Measurements from ENCODE around the gene ERFE.

Gene ERFE

GRCh38 chr2:238155051-238155760 lies 3.6 kb upstream of the ERFE start:
- no peak for DNase-seq (ENCODE audit: low read depth in 2 of 2)

GRCh38 chr2:238155761-238156694 lies 2.7 kb upstream of the ERFE start:
- no peak for DNase-seq (ENCODE audit: low read depth in 2 of 2)

- DNase-seq (ENCODE audit: low read depth in 2 of 2) = no peak
Observed at GRCh38 chr2:238157506-238158017, 1.2 kb upstream of the ERFE start.

GRCh38 chr2:238158018-238158508 lies 707 bp upstream of the ERFE start:
- DNase-seq (ENCODE audit: low read depth in 2 of 2) = no peak

GRCh38 chr2:238159071-238159539 lies 335 bp downstream of the ERFE start:
- DNase-seq (ENCODE audit: low read depth in 2 of 2) = no peak

GRCh38 chr2:238159661-238160205 lies 963 bp downstream of the ERFE start:
- DNase-seq (ENCODE audit: low read depth in 2 of 2) = no peak

GRCh38 chr2:238160206-238161129 lies 1.7 kb downstream of the ERFE start:
- no peak for DNase-seq (ENCODE audit: low read depth in 2 of 2)

- DNase-seq (ENCODE audit: low read depth in 2 of 2) = no peak
Observed at GRCh38 chr2:238161291-238162051, 2.7 kb downstream of the ERFE start.

- DNase-seq (ENCODE audit: low read depth in 2 of 2) = no peak
Observed at GRCh38 chr2:238162251-238162845, 3.6 kb downstream of the ERFE start.

GRCh38 chr2:238162846-238163441 lies 4.2 kb downstream of the ERFE start:
- DNase-seq (ENCODE audit: low read depth in 2 of 2) = no peak

GRCh38 chr2:238163481-238164198 lies 4.9 kb downstream of the ERFE start:
- no peak for DNase-seq (ENCODE audit: low read depth in 2 of 2)

GRCh38 chr2:238164906-238165287 lies 6.1 kb downstream of the ERFE start:
- no peak for DNase-seq (ENCODE audit: low read depth in 2 of 2)

- no peak for DNase-seq (ENCODE audit: low read depth in 2 of 2)
Observed at GRCh38 chr2:238165288-238165921, 6.6 kb downstream of the ERFE start.

GRCh38 chr2:238166391-238167343 lies 7.9 kb downstream of the ERFE start:
- DNase-seq (ENCODE audit: low read depth in 2 of 2) = no peak

- DNase-seq (ENCODE audit: low read depth in 2 of 2) = no peak
Observed at GRCh38 chr2:238167344-238167715, 8.6 kb downstream of the ERFE start.

- DNase-seq (ENCODE audit: low read depth in 2 of 2) = no peak
Observed at GRCh38 chr2:238167761-238168160, 9.0 kb downstream of the ERFE start.

All from stimulated activated CD8-positive, alpha-beta memory T cell treated with anti-CD3 and anti-CD28 coated beads, Interleukin-15, amount 100 ng/mL, for 4 hours (primary cell).